GM06990 (cell line): ENCODE data around the gene EIF4E1B.

Source experiments
- DNase-seq: peaks from one replicate; pipeline ENCODE4 v3.0.0-alpha.2; 2011; ENCODE audit not compliant: insufficient read length; ENCODE audit errors: extremely low read depth
- H3K27me3 ChIP-seq: replicated peaks from 2 replicates; pipeline ENCODE4 v1.6.0; 2011; ENCODE audit warnings: low read length; ENCODE audit not compliant: control insufficient read depth, insufficient read depth
- H3K36me3 ChIP-seq: 2 replicates; pipeline ENCODE4 v1.5.1; 2011; ENCODE audit warnings: low read length; ENCODE audit not compliant: control insufficient read depth, insufficient read depth
- H3K4me3 ChIP-seq: replicated peaks from 2 replicates; pipeline ENCODE4 v1.5.1; 2011; ENCODE audit warnings: low read depth, mild to moderate bottlenecking, control low read depth, low read length
- TF ChIP-seq, protein P1 (sequence below): IDR thresholded peaks from 2 replicates; pipeline ENCODE4 v1.5.1; 2011; ENCODE audit warnings: low read length, control low read depth, mild to moderate bottlenecking, inconsistent platforms; ENCODE audit not compliant: insufficient read depth, poor library complexity, severe bottlenecking

EIF4E1B gene

DNA sequence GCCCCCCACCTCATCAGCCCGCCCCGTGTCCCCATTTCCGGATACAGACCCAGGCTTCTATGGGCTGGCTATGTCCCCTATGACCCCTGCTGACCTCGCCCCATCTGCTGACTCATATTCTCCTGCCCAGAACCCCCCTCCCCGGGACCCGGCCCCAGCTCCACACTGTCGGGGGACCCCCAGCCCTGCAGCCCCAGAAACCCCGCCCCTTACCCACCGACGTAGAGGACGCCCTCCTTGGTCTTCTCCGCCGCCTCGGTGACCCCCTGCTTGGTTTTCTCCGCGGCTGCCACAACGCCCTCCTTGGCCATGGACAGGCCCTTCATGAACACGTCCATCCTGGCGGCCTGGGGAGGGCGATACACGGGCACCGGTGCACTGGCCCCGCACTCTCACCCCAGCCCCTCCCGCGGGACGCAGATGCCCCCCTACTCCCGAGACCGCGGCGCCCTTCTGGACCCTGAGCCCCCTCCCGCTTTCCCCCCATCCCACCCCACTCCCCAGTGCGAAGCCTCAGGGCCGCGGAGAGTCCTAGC is 1.1 kb upstream of the EIF4E1B start:
- TF ChIP-seq, protein P1, sequence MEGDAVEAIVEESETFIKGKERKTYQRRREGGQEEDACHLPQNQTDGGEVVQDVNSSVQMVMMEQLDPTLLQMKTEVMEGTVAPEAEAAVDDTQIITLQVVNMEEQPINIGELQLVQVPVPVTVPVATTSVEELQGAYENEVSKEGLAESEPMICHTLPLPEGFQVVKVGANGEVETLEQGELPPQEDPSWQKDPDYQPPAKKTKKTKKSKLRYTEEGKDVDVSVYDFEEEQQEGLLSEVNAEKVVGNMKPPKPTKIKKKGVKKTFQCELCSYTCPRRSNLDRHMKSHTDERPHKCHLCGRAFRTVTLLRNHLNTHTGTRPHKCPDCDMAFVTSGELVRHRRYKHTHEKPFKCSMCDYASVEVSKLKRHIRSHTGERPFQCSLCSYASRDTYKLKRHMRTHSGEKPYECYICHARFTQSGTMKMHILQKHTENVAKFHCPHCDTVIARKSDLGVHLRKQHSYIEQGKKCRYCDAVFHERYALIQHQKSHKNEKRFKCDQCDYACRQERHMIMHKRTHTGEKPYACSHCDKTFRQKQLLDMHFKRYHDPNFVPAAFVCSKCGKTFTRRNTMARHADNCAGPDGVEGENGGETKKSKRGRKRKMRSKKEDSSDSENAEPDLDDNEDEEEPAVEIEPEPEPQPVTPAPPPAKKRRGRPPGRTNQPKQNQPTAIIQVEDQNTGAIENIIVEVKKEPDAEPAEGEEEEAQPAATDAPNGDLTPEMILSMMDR = no peak
- Histone ChIP-seq H3K36me3 (no peaks in the 10 kb centered on the region), H3K27me3 (peaks cover 5% of the 10 kb centered on the region), H3K4me3 (no peak overlapping the region)
- DNase-seq = no peak

DNA sequence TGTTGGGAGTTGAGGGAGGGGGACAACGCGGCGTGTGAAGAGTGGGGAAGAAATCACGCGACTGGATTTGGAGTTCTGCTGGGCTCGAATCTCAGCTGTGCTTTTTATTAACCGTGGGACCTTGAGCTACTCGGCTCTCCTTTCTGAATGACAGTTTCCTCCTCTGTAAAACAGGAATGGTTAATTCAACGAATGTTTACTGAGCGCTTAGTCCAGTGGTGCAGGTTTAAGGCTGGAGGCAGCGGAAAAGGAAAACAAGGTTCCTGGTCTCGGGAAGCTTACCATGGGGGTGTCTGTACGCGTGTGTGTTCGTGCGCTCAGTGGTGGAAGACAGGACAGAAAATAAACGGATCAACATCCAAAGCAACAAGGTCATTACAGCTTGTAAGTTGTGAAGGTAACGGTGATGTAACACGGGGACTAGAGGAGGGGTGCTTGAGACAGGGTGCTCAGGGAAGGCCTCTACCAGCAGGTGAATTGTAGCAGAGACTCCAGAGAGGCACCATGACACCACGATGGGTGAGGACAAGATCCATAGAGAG is 277 bp downstream of the EIF4E1B start:
- peaks cover 4% of the 10 kb centered on the region for H3K27me3 ChIP-seq
- TF ChIP-seq, protein P1 = no peak
- peak overlapping the region; percentile 43 for H3K4me3 ChIP-seq

DNA sequence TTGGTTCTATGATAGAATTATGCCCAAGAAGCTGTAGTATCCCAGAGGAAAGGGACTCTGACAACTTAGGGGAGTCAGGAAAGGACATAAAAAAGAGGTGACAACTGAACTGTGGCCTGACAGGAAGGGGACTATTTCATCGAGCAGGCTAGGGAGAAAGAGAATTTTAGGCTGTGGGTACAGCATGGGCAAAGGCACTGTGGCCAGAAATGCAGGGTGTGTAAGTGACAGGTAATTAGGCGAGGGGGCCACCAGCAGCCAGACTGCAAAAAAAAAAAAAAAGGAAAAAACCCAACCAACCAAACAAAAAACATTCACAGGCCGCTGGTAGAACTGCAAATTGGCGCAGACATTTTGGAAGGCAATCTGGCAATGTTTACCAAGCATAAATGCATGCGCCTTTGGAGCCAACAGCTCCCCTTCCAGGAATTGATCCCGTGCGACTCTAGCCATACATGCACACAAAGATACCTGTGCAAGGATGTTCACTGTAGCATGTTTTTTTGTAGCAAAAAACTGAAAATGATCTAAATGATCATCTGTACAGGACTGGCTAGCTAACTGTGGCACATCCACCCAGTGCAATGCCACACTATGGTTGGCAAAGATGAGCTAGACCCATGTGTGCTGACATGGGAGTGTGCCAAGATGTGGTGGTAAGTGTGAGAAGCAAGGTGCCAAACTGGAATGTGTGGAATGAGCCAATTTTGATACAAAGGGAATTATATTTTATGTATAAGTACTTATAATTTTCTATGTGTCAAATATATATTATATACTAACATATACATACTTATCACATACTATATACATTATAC is 1.1 kb downstream of the EIF4E1B start:
- no peak overlapping the region for H3K4me3 ChIP-seq
- TF ChIP-seq, protein P1 = no peak
- no peaks in the 10 kb centered on the region for H3K36me3 ChIP-seq
- no peak for DNase-seq
- peaks cover 4% of the 10 kb centered on the region for H3K27me3 ChIP-seq

More for the DNA sequence above, 277 bp downstream of the EIF4E1B start:
- no peaks in the 10 kb centered on the region for H3K36me3 ChIP-seq
- DNase-seq = no peak

DNA sequence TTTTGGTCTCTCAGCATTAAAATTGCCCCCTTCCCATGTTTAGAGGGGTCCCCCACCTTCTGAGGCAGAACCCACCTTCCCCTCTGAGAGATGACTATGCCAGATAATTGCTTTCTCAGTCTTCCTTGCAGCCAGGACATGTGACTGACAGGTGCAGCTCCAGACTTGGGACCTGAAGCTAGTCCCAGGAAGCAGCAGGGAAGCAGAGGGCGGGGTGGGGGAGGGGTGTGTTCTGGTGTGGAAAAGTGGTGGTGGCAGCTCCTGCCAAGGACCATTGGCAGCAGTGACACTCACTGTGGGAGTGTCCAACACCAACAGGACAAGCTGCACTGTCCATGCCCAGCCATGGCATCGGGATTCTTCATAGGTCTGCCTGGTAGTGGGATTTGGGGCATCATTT is 2.3 kb downstream of the EIF4E1B start:
- H3K36me3 ChIP-seq = no peaks in the 10 kb centered on the region
- H3K27me3 ChIP-seq = peaks cover 4% of the 10 kb centered on the region
- TF ChIP-seq, protein P1 = no peak
- DNase-seq = no peak
- no peak overlapping the region for H3K4me3 ChIP-seq

DNA sequence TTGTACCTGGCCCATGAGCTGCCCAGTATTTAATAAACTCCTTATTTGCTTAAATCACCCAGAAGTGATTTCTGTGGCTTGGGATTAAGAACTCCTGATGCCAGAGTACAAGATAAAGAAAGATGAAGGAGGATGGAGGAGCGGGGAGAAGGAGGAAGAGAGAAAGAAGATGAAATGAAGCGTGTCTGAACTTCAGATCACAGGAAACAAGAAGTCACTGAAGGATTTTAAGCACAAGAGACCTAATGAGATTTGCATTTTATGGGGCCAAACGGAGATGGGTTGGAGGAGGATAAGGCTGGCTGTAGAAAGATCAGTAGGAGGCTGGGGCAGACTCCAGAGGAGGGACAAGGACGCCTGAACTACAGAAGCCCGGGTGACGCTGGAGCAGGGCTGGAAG is 3.1 kb downstream of the EIF4E1B start:
- H3K4me3 ChIP-seq = no peak overlapping the region
- H3K36me3 ChIP-seq = no peaks in the 10 kb centered on the region
- DNase-seq = no peak
- TF ChIP-seq, protein P1 = no peak
- peaks cover 4% of the 10 kb centered on the region for H3K27me3 ChIP-seq
